GM13977 (cell line): Measurements from ENCODE around the gene NLE1.

Experiments used
- DNase-seq: peaks from one replicate; pipeline ENCODE4 v3.0.0; 2012; ENCODE audit warnings: low spot score
- in situ Hi-C: fragments of 300-500 bp; cut with MboI; formaldehyde crosslinking; loops from one replicate; pipeline ENCODE4 v1.12.0; 2022; ENCODE audit warnings: low sequenced_read_pairs, low pct_unique_long_range_greater_than_20kb, mixed read lengths, inconsistent platforms; ENCODE audit not compliant: unreplicated experiment
- TF ChIP-seq, protein P1 (sequence below): IDR thresholded peaks from 2 replicates; pipeline ENCODE4 v1.5.1; 2012; ENCODE audit warnings: mild to moderate bottlenecking, control low read depth; ENCODE audit not compliant: insufficient read depth; ENCODE audit errors: extremely low read depth, missing control alignments

Gene NLE1

DNA sequence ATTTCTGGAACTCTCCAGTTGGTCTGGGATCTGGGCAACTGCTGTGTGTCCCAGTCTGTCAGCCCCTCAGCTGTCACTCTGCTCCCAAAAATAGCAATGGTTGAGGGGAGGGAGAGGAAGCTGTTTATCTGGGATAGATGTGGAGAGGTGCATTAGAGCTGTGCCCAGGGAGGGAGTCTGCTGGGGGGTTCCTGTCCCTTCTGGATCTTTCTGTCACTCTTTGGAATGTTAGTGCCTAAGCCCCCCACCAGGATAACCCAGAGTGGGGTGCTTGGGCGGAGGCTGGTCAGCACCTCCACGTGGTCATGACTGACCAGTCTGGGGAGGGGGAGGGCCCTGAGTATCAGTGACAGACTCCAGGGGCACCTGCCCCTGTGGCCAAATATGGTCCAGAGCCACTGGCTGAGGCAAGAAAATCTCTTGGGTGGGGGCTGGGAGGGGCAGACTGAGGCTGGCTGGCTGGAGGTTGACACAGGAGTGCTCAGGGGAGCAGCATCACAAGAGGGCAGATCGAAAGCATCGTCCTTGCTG, 5.3 kb upstream of the NLE1 start, which contains the start of gene UNC45B:
Gene UNC45B (plus strand): TSS at position 443 of the 531 bp plus-strand sequence. CDS start 447 bp downstream, outside the sequence.
- in situ Hi-C loops: no loop called here
- no peak for DNase-seq
- TF ChIP-seq, protein P1, sequence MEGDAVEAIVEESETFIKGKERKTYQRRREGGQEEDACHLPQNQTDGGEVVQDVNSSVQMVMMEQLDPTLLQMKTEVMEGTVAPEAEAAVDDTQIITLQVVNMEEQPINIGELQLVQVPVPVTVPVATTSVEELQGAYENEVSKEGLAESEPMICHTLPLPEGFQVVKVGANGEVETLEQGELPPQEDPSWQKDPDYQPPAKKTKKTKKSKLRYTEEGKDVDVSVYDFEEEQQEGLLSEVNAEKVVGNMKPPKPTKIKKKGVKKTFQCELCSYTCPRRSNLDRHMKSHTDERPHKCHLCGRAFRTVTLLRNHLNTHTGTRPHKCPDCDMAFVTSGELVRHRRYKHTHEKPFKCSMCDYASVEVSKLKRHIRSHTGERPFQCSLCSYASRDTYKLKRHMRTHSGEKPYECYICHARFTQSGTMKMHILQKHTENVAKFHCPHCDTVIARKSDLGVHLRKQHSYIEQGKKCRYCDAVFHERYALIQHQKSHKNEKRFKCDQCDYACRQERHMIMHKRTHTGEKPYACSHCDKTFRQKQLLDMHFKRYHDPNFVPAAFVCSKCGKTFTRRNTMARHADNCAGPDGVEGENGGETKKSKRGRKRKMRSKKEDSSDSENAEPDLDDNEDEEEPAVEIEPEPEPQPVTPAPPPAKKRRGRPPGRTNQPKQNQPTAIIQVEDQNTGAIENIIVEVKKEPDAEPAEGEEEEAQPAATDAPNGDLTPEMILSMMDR: no peak

DNA sequence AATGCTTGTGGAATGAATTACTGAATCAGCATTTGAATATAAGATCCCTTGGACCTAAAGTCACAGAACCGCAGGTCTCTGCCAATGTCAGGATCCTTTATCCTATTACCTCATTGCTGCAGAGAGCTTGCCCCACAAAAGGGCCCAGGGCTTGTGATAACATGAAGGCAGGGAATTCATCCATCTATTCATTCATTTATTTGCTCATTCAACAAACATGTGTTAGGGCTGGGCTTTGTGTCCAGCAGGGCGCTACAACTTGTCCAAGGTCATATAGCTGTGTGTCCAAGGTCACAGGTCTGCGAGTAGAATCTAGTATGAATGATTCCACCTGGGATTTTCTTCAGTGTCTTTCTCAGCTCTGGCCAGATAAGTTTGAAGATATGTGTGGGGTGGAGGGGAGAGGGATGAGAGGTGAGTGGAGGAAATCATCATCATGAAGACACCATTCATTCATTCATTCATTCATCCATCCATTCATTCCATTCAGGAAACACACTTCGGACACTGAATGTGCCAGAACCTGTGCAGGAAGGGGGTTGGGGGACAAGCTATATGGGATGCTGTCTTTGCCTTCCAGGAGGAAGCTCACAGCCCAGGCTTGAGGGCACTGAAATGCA, 4.2 kb upstream of the NLE1 start:
- DNase-seq: no peak
- TF ChIP-seq, protein P1: no peak

DNA sequence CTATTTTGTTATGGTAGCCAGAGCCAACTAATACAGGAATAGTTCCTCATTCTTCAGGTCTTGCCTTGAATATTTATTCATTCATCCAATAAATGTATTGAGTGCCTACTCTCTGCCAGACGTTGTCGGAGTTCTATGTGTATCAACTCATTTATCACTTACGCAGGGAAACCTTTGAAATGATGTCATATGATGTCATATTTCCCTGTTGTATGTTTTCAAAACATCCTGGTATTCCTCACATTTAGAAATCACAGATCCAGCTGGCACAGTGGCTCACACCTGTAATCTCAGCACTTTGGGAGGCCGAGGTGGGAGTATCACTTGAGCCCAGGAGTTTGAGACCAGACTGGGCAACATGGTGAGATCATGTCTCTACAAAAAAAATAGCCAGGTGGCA, 2.7 kb upstream of the NLE1 start:
- in situ Hi-C loops: no loop called here
- TF ChIP-seq, protein P1: no peak
- no peak for DNase-seq

More for the DNA sequence above, 4.2 kb upstream of the NLE1 start:
- in situ Hi-C loops: no loop called here

DNA sequence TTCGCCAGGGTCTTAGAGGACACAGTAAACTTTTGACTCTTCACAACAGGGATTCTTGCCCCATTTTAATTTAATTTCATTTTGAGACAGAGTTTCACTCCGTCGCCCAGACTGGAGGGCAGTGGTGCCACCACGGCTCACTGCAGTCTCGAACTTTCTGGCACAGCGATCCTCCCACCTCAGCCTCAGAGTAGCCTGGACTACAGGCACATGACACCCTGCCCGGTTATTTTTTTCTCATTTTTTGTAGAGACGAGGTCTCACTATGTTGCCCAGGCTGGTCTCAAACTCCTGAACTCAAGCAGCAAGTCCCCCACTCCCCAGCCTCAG, 329 bp upstream of the NLE1 start:
- TF ChIP-seq, protein P1: no peak
- in situ Hi-C loops: no loop called here
- DNase-seq: no peak

DNA sequence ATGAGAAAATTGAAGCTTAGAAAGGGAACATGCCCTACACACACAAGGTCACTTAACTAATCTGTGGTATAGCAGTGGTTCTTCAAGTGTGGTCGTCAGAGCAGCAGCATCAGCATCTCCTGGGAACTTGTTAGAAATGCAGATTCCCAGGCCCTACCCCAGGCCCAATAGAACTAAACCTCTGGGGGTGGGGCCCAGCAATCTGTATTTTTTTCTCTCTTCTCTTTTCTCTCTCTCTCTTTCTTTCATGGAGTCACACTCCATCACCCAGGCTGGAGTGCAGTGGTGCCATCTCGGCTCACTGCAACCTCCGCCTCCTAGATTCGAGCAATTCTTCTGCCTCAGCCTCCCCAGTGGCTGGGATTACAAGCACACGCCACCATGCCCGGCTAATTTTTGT, 3.9 kb downstream of the NLE1 start:
- in situ Hi-C loops: no loop called here
- no peak for DNase-seq
- TF ChIP-seq, protein P1: peak; percentile 13

DNA sequence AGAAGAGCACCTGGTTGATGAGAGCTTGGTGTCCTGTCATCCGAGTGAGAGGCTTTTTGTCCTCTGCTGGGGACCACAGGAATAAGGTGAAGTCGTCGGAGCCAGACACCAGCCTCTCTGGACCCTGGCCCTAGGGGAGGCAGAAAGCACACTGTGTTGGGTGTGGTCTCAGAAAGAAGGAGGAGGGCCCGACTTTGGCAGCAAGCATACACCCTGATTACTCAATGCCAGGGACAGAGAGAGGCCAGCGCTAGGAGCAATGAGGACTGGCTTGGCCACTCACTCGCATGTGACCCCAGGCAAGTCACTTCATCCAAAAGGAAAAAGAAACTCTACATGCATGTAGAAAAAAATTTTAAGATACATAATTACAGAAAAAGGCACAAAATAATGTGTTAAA, 6.8 kb downstream of the NLE1 start:
- TF ChIP-seq, protein P1: no peak
- no peak for DNase-seq
- in situ Hi-C loops: no loop called here
